Activated T-cell treated with anti-CD3 and anti-CD28 coated beads for 1 hour (primary cell): ENCODE results near the gene C18orf63.
"Not testable (repeated sequence)": the region's sequence is repeated elsewhere in the genome, so short reads cannot be mapped to it uniquely, and the experiment has no call there.

Source experiments
- DNase-seq: peaks from one replicate; pipeline ENCODE4 v3.0.0-alpha.2; 2020; ENCODE audit warnings: low read depth

Gene C18orf63

DNA sequence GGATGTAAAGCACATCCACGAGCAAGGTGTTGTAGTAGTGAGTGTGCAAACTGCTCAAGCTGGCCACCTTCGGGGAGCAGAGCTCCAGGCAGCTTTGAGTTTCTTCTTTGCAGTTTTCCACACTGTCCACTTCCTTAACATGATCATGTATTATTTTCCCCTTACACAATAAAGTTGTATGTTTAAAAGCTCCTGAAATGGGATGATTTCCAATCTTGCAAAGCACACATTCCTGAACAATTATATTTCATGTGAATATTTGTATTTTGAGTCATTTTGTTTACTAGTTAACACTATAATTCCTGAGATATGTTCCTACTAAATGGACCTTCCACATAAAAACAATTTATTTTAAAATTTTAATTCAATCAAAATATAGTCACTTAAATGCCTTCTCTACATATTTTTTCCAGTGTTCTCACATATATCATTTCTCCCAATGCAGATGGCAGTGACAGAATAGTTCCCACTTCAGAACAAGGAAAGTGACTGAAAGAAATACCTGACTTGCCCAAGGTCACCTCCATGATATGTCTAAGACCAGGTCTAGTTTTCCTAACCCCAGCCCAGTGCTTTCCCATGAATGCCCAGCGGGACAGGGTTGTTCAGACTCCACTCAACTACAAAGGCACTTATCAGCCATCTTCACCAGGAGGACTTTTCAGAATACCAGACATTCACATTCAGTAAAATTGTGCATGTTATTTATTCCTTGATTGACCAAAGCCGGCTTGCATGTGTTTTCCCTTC is 29.4 kb upstream of the C18orf63 start:
- no peak for DNase-seq

- no peak for DNase-seq
Measured at GRCh38 chr18:74286856-74287255, 28.8 kb upstream of the C18orf63 start.

DNA sequence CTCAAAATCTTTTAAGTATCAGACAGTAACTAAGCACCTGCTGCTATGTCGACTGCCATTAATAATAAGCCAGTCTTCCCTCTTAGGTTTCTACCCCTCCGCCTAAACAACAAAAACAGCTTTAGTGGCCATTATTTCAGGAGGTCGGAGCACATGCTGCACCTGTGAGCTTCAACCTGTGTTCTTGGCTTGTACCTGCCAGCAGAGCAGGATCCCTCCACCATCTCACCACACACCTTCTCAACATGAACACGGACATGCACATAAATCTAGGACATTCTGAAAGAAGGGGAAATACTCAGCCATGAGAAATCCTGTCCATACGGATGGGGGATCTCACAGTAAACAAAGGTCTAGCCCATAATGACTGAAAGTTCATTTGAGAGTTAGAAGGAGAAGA is 27.6 kb upstream of the C18orf63 start:
- DNase-seq, result no peak

- no peak for DNase-seq
Measured at GRCh38 chr18:74288730-74289129, 26.9 kb upstream of the C18orf63 start.

DNA sequence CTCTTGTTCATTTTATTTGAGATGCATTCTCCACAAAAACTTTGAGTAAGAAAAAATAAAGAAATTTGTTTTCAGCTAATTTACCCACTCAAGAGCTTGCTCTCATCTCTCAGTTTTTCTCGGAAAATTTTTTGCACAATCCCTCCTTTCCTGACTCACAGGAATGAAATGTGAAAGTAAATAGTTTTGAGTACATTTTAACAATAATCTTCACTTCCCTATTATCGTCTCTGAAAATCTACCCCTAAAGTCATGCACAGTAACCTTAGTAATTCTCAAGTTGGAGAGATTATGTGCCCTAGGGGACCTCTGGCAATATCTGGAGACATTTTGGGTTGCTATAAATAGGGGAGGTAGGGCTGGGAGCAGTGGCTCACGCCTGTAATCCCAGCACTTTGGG is 26.5 kb upstream of the C18orf63 start:
- DNase-seq, result no peak

DNA sequence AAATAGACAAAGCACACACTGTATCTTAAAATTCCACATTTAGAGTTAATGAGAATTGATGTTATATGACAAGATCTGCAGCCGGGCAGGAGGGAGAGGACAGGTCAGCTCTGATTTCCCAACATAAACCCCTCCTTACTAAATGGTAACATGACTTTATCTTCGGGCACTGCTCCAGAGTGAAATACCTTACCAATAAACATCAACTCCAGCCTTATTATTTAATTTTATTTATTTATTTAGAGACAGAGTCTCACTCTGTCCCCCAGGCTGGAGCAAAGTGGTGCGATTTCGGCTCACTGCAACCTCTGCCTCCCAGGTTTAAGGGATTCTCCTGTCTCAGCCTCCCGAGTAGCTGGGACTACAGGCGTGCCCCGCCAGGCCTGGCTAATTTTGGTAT is 25.6 kb upstream of the C18orf63 start:
- no peak for DNase-seq

DNA sequence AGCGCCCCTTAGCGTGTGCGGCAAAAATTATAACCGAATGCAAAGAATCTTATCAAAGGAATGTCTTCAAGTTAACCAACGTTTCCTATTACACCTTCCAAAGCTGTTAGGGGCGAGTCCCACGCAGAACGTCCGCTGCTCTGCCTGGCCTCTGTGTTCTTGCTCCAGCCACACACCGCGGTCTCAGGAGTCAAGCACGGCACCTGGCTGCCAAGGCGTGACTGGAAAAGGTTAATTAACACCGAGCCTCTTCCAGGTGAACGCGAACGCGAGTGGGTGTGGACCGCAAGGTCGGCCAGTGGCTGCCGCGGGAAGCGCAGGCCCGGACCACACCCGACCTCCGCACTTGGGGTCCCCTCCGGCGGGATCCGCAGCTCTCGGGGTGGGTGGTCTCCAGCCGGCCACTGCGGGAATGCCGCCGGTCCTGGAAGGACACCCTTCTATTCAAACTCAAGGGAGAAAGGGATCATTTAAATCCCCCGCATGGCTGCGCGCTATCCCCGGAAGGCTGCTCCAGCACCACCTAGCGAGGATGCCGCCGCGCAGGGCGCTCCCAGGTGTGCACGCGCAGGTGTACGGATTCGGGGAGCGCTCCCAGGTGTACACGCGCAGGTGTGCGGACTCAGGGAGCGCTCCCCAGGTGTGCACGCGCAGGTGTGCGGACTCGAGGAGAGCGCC is 24.7 kb upstream of the C18orf63 start:
- no peak for DNase-seq

- no peak for DNase-seq
Measured at GRCh38 chr18:74291472-74291770, 24.2 kb upstream of the C18orf63 start.

- DNase-seq, result peak; percentile 98
Measured at GRCh38 chr18:74291771-74292540, 23.7 kb upstream of the C18orf63 start, which contains the start of gene CYB5A. Gene CYB5A, minus strand, starts transcription at chr18:74291963. Its CDS starts 88 bp downstream, at chr18:74291875.

DNA sequence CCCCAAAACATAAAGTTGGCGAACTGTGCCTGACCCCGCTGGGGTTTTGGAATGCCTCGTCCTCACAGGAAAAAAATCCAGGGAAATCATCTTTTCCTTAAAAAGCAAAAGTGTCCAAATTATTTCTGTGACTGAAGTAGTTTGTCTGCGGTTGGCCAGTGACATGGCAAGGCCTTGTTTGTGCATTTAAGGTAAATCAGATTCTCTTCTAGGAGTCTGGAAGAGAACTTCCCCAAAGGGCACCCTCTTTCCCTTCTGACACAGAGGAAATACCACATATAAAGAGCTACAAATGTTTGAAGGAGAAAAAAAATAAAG is 23.1 kb upstream of the C18orf63 start:
- no peak for DNase-seq

DNA sequence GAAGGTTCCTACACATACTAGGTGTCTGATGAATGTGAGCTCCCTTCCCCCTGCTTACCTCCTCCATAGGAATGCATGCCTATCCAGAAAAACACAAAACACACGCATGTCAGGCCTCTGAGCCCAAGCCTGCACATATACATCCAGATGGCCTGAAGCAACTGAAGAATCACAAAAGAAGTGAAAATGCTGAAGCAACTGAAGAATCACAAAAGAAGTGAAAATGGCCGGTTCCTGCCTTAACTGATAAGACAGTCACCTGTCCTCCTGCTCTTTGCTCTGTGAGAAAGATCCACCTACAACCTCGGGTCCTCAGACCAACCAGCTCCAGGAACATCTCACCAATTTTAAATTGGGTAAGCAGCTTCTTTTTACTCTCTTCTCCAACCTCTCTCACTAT is 22.7 kb upstream of the C18orf63 start:
- DNase-seq, result not testable (repeated sequence)

- DNase-seq, result no peak
Measured at GRCh38 chr18:74294526-74294925, 21.1 kb upstream of the C18orf63 start.

- DNase-seq, result no peak
Measured at GRCh38 chr18:74299162-74299561, 16.5 kb upstream of the C18orf63 start.

- no peak for DNase-seq
Measured at GRCh38 chr18:74299746-74300145, 15.9 kb upstream of the C18orf63 start.

- DNase-seq, result no peak
Measured at GRCh38 chr18:74303306-74303705, 12.3 kb upstream of the C18orf63 start.

GRCh38 chr18:74303936-74304335 is 11.7 kb upstream of the C18orf63 start:
- DNase-seq, result no peak

DNA sequence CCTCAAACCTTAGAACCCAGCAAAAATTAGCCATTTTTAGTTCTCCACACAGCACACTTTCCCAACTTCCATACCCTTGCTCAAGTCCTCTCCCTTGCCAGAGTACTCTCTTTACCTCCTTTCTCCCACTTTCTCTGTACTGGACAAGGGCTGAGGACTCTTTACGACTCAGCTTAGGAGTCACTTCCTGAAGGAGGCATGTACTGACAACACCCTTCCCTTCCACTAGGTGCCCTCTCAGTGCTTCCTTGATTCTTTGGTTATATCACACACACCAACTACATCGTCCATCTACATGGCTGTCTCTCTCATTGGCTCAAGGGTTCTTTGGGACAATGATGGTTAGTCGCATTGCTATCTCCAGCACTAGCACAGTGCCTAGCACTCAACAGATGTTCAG is 5.2 kb upstream of the C18orf63 start:
- DNase-seq, result no peak

- DNase-seq, result no peak
Measured at GRCh38 chr18:74311000-74311399, 4.6 kb upstream of the C18orf63 start.

- no peak for DNase-seq
Measured at GRCh38 chr18:74314759-74315463, 728 bp upstream of the C18orf63 start.

DNA sequence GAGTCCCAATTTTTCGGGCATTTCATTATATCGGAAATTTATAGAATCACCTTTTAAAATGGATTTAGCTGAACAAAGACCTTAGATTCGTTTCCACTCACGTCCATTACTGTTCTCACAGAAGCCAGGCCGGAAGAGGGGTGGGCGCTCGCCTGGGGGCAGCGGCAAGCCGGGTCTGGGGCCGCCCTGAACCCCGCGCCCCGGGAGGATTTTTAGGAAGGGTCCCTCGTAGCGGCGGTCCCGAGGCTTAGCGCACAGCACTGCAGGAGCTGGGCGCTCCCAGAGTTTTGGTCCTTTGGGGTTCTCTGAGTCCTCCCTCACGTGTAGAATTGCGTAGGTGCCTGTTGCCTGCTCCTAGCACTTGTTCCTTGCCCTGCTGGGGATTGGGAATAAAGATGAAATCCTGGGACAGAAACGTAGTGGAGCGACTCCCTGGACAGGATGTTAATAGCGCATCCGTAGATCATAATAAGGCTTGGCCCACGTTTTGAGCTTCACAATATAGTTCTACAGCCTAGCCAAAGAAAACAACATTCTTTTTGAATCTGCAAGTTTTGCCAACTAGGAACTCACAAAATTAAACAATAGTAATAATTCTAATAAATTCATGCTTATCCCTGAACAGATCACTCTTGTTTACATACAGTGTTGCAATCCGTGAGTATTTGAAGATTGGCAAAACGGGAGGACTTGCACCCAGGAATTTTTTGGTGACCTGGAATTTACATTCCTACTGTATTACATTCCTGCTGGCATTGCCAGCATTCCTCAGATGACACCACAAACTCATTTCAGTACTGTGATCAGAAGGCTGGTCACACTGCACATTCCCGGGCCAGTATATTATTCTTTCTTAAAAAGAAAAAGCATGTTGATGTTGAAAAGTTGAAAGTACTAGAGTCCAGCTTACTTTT is 875 bp downstream of the C18orf63 start:
- no peak for DNase-seq

DNA sequence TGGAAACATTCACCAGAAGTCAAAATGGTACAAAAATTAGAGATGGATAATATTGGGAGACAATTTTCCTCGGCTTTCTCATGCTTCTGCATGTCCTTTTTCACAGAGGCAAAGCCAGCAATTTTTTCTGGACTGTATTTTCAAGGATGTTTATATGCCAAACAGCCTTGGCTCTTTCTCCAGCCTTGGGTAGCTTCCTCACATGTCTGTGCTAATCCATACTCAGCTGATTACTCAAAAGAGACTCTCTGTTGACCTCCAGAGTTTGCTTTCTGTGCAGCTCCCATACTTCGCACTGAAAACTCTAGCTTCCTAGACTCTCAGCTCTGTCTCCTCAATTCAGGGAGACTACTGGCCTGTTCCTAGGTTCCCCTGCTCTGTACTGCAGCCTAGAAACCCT is 10.6 kb downstream of the C18orf63 start:
- no peak for DNase-seq

DNA sequence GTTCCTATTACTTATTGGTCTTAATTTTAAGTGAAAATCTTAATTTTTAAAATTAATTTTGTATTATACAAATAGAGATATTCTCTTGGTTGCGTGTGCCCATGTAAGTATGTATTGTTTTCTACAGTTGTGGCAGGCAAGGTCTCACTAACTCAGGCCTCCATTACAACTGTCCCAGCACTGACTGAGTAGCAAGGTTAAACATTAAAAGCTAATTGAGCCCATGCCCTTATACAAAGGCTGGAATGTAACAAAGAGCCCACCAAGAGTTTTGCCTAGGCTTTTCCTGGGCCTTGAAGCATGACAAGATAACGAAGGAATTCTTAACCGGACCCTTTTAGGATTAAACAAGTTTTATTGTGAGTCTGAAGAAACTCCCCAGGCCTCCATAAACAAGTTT is 11.2 kb downstream of the C18orf63 start:
- DNase-seq, result not testable (repeated sequence)
